HG02852 (cell line): ENCODE data around the gene DGKG.

ENCODE experiments used
- ATAC-seq: cut with Tn5 transposase; IDR thresholded peaks from one replicate; pipeline ENCODE4 v1.9.1; 2021; ENCODE audit warnings: mild to moderate bottlenecking, moderate library complexity; ENCODE audit not compliant: unreplicated experiment

Gene DGKG

GRCh38 chr3:186361762-186362536, at the start of gene DGKG:
DGKG (minus strand) TSS chr3:186362234; CDS start chr3:186320459, 41,775 bp downstream.
- ATAC-seq = peak; percentile 74

- no peak for ATAC-seq
Measured at GRCh38 chr3:186411089-186411488, 49.1 kb upstream of the DGKG start.

GRCh38 chr3:186406669-186407635, 44.9 kb upstream of the DGKG start:
- ATAC-seq = no peak

- no peak for ATAC-seq
Measured at GRCh38 chr3:186401556-186401955, 39.5 kb upstream of the DGKG start.

GRCh38 chr3:186400662-186401061, 38.6 kb upstream of the DGKG start:
- no peak for ATAC-seq

GRCh38 chr3:186400026-186400425, 38.0 kb upstream of the DGKG start:
- no peak for ATAC-seq

- no peak for ATAC-seq
Measured at GRCh38 chr3:186394566-186395217, 32.7 kb upstream of the DGKG start.

- no peak for ATAC-seq
Measured at GRCh38 chr3:186386883-186387560, 25.0 kb upstream of the DGKG start.

GRCh38 chr3:186385856-186386602, 24.0 kb upstream of the DGKG start:
- ATAC-seq = no peak

- no peak for ATAC-seq
Measured at GRCh38 chr3:186383026-186383993, 21.3 kb upstream of the DGKG start.

GRCh38 chr3:186382217-186382885, 20.3 kb upstream of the DGKG start:
- ATAC-seq = no peak

GRCh38 chr3:186381424-186382216, 19.6 kb upstream of the DGKG start:
- ATAC-seq = no peak

GRCh38 chr3:186380622-186381380, 18.8 kb upstream of the DGKG start:
- no peak for ATAC-seq

- no peak for ATAC-seq
Measured at GRCh38 chr3:186375443-186375842, 13.4 kb upstream of the DGKG start.

GRCh38 chr3:186374376-186374775, 12.3 kb upstream of the DGKG start:
- no peak for ATAC-seq

- no peak for ATAC-seq
Measured at GRCh38 chr3:186369217-186369616, 7.2 kb upstream of the DGKG start.

- ATAC-seq = no peak
Measured at GRCh38 chr3:186368717-186369116, 6.7 kb upstream of the DGKG start.
